Right hindlimb (tissue), 1 donor: Measurements from ENCODE around the gene SIAE.

ENCODE experiments used
- DNase-seq: peaks from one replicate; pipeline ENCODE4 v3.0.0-alpha.2; 2018

Gene SIAE

DNA sequence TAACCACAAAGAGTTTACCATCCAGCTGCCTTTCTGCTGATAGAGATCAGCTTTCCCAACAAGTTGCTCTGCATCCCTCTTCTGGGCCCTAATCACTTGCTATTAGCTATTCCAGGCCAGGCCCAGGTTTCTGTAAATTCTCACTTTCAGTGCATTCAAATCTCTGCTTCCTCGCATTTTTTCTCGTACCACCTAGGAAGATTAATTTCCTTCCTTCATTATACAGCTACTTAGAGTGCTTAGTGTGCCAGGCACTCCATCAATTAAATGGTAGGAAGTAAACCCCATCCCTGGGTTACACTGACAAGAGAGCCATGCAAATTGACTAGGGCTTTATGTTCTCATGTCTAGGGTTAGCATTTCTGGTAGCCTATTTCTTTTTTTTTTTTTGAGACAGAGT is 9.7 kb downstream of the SIAE start:
- DNase-seq: no peak

DNA sequence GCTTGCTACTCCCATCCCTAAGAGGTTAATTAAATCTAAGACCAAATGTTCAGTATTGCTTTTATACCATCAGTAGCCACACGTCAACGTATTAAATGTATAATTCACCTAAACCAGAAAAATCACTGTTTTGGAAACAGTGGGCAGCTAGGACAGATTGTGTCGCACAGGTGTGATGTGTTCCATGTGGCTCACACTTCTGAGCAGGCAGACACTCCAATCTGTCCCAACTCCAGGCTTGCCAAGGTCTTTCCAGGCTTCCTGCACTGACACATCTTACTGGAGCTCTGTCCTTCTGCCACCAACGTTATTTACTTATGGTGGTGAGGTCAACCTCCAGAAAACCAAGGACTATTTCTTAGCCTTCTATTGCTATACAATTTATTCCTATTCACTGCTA is 11.4 kb downstream of the SIAE start:
- no peak for DNase-seq

DNA sequence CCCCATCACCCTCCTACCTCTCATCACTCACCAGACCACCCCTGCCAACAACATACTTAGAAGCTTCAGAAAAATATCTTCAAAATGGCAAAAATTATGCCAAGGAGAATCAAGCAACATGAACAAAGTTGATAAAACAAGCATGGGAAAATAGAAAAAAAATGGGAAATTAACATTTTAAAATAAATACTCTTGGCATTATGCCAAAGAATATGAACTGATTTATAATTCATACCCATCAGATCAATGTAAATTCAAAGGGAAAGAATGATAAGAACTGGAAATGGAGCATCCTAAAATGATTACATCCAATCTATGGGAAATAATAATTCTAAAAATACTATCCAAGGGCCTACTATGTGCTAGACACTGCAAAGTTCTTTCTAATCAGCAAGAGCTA is 12.0 kb downstream of the SIAE start:
- DNase-seq: no peak

DNA sequence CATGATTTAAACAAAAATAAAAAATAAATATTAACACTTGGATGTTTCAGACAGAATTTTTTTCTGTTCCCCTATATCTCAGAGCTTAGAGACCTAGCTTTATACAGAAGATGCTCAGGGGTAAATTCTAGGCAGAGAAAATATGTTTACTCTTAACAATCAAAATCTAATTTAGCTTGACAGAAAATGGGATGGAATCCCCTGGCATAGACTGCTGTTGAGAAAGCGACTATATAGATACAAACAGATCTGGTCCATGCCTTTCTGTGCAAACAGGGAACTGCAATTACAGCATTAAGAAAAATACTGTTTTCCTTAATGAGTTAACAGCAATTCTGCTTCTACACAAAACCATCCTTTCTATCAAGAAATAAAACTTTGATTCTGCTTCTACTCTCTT is 14.6 kb downstream of the SIAE start:
- DNase-seq: no peak

DNA sequence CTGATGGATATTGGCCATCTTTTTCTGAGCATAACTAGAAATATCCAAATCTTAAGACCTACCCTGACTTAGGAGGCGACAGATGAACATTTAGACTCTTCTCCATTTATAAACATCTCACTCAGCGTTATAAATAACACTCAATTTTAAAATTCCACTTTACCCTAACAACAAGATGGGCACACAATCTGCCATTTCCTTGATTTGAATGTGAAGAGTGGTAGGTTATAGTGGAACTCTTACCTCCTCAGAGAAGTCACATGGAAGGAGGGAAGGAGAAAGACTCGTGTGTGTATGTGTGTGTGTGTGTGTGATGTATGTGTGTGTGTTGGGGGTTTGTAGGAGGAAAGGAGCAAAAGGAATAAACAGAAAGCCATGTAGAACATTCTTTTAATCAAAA is 15.0 kb downstream of the SIAE start:
- DNase-seq: no peak

DNA sequence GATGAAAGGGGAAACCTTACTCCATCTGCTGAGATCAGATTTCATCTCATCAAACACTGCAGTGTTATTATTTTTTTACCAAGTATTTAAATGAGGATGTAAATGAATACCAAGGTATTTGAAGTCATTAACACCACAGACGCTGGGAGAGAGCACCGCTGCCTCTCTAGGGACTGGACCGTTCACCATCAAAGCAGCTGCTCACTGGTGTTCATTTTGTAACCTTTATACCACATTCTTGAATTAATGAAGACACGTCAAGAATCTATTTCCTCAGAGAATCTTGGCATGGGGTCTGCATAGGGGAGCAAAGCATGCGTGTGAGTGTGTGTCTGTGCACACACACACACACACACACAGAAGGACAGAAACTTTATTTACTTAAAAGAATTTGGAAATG is 15.6 kb downstream of the SIAE start:
- DNase-seq: no peak

DNA sequence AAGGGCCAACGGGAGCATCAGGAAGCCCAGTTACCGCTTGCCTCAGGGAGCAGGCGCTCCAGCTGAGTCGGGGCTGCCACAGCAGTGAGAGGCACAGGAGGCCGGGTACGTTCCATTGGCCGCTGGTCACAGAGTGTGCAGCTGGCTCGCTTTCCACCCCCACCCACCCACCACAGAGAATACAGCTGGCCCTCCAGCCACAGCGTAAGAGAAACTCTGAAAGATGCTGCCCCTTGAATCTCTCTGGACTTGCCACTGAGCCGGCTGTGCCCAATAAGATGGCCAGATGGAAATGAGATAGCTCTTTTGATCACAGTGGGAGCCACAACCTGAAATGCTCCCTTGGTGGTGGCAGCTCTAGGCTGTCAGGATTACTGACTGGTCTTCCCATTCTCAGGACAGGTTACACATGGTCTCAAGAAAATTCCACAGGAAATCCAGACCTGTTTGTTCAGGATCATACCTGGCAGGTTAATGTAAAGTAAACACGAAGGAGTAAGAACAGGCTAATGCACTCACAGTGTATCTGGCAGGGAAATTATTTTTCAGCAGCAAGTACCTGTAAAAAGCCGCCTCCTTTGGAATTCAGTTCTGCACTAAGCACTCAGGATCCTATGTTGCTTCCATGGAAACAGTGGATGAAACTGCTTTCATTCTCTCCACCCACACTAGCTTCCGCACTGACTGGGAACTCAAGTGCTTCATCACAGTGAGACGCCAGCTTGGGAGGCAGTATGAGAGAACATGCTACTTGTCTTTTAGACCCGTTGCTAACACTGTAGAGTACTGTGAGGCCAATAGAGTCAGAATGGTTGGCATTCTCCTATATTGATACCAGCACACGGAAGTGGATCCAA is 16.5 kb downstream of the SIAE start:
- DNase-seq: peak; percentile 41

DNA sequence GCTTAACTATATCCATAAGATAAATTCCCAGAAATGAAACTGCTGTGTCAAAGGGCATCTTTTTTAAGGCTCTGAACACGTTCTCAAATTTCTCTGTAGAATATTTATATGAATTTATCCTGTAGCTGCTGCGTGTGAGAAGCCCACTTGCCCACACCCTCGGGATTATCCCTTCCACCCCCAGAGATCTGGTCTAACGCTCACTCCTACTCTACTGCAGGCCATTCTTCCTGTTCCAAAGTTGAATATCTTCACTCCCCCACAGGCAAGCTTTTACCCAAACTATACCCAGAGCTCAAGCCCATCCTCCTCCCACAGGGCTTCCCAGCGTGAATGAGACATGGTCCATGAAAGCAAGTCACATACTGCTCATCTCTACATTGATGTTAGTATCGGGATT is 24.9 kb downstream of the SIAE start:
- DNase-seq: no peak

DNA sequence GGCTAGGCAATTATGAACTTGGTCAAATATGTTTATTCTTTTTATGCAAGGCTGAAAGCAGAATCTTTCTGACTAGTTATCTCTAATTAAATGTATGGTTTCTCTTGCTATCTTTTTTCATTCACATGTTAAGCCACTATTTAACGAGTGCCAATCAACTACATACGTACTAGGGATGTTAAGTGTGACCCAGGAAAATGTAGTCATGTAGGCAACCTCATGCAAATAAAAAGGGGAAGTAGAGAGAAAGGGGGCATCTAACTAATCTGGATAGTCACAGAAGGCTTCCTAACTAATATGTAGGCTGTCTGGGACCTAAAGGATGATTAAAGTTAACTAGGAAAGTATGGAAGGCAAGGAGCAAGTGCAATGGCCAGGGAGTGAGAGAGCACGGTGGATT is 27.4 kb downstream of the SIAE start:
- DNase-seq: no peak

DNA sequence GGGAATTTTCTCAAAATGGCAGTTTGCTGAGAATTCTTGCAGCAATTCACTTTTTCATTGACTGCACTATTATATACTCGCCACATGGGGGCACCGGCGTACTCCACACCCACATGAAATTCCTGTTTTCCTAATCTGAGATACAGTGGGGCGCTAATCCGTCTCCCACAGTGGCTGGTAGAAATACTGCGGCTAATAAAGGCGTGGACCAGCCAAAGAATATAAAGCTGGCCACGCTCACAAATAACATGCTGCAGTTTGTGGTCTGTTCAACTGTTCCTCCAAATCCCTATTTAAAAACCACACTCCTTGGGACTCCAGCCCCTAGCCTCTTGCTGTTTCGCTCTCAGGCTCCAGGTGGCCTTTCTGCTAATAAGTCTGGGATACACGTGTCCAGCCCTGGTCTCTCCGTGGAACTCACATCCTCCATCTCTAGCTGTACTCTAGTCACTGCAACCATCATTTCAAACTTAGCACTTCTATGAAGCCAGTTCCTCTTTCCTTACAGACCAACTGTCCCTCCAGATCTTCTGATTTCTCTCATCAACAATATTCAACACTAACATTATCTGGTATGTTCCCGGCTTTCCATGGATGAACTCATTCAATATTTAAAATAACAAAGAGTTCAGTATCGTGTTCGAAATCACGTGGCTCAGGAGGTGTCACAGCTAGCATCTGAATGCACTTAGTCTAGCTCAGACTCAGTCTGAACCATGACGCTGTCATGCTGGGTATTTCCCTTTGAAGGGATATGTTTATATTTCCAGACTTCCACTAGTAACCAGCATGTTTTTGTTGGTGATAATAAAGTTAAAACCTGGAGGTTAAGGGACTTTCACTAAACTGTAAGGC is 28.9 kb downstream of the SIAE start:
- DNase-seq: peak; percentile 63

DNA sequence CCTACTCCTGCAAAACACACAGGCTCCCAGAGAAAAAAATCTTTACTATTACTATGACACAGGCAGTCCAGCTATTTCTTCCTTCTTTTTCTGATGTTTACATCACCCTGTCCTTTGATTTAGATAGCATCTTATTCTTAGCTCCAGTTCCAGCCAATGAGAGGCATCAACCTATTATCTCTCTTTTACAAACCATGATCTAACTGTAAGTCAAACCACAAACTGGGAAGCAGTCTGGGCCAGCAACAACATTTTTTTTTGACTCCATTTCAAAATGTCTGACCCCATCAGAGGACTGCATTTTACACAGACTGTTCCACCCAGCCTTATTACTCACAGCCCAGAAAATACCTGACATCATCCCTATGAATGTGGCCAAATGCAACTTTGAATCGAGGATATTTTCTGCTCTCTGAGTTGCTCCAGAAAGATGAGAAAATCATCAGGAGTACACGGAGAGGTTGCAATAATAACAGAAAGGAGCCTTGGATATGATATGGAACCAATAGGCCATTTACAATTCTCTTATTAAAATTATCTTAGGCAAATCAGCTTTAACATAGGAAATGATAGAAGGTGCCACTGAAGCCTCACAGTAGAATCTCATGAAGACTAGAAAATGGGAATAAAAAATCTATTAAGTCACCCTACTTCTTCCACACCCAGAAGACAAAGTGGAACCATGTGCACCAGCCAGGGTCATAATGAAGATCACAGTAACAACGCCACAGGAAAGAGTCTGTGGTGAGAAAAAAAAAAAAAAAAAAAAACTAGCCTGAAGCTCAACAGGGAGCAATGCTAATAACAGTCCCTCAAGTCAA is 29.7 kb downstream of the SIAE start:
- no peak for DNase-seq

DNA sequence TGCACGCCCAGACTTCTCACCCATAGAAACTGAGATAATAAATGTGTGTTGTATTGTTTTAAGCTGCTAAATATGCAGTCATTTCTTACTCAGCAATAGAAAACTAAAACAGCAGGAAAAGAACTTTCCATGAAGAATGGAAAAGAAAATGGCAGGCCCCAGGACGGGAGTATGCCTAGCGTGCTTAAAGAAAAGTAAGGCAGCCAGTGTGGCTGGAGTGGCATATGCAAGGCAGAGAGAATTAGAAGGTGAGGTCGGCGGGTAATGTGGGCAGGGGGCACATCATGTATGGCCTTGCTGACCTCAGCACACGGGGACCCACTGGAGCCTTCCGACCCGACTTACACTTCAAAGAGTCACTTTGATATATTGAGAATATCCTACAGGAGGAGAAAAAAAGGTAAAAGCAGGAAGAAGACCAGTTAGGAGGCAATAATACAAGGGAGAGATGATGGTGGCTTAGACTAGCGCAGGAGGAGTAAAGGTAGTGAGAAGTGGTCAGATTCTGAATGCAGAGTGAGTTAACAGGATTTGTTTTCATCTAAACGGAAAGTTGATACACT is 30.4 kb downstream of the SIAE start:
- no peak for DNase-seq

DNA sequence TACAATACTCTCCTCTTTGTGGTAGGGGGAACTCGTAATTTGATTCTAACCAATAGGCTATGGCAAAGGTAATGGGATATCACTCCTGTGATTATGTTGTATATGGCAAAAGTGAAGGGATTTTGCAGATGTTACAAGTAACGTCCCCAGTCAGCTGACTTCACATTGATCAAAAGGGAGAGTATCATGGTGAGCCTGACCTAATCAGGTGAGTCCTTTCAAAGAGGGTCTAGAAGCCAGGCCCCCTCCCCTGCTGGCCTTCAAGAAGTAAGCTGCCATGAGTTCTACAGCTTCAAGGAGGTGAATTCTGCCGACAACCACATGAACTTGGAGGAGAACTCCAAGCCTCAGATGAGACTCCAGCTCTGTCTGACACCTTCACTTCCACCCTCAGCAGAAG is 30.9 kb downstream of the SIAE start:
- DNase-seq: no peak

DNA sequence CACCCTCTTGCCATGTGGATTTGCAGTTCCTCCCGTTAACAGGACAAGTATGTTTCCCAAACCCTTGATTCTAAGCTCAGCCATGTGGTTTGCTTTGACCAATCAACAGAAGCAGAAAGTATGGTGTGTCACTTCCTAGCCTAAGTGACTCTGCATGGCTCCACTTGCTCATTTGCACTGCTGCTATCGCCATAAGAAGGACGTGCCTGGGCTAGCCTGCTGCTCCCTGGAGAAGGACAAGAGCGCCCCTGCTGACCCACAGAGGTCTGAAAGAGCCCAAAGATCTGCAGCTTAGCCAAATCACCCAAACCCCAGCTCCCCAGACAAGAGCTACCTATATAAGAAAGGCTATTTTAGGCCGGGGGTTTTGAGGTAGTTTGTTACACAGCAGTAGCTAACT is 32.9 kb downstream of the SIAE start:
- DNase-seq: no peak

DNA sequence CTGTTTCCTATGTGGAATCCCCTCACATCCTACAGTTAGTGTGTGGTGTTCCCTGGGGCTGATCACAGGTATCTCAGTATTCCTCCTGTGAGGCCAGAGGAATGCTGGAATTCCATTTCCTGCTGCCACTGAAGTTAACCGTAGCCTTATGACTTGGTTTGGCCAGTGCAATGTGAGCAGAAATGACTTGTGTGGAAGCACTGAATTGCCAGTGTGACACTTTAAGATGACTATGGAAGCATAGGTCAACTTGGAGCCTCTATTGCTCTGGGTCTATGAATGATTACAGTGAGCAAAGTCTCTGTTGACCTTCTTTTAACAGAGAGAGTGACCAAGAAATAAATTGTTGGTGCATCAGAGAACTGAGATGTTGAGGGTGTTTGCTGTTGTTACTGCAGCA is 34.4 kb downstream of the SIAE start:
- no peak for DNase-seq

DNA sequence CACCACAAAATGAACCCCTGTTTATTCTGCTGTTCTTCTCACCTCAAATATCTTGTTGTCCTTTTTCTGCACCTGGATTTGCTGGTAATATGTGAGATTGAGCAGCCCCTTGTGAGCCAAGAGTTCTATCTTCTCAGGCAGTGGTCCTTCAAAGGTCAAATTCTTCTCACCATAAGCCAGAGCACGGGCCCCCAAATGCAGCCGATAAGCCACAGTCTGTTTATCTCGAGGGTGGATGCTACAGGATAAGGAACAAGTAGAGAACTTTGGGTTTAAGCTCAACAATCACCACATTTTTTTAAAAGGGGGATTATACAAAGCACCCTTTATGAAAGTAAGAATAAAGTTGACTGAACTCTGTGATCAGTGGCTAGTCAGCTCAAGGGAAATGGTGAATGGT is 35.0 kb downstream of the SIAE start:
- no peak for DNase-seq

DNA sequence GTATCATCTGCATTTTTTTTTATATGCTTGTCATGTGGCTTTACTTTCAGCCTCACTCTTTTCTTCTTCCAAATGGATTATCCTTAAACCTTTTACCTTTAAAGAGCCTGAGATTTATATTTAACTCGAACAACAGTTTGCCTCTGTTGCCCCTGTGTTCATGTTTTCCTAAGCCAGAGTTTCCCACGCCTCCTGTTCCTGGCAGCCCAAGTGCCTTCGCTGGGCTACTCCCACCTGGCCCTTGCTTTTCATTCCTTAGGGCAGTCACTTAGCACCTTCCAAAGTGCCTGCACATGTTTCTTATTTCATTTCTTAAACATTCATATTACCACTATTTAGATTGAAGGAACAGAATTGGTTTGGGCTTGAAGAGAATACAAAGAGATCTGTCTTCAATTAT is 37.6 kb downstream of the SIAE start:
- no peak for DNase-seq

DNA sequence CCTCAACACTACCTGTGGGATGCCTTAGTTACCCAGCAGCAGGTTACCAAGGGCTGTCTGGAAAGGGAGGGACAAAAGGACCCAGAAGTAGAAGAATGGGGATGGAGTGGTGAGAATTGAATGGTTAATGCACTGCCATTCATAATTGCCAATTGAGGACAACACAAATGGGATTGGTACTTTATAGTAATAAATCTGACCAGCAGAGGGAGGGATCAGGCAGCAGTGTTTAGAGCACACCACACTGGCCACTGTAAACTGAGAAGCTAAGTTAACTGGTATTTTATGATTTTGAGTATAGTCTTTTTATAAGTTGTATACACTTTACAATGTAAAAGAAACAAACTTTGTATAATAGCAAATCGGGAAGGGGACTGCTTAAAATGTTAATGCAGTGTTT is 40.2 kb downstream of the SIAE start:
- DNase-seq: no peak

DNA sequence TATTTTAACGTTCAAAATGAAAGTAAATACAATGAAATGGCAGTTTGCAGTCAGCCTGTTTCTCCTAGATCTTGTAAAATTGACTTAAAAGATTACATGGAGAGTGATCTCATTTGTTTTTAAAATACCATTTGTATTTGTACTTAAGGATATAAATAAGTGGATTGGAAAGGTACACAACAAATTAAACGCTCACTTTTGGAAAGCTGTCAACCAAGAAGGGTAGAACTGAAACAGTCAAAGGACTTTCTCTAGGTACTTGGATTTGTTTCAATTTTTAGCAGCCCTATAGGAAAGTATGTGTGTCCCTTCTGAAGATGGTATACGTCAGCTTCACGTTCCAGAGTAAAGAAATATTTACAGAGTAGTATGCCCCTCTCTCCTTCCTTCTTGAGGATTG is 43.6 kb downstream of the SIAE start:
- no peak for DNase-seq

DNA sequence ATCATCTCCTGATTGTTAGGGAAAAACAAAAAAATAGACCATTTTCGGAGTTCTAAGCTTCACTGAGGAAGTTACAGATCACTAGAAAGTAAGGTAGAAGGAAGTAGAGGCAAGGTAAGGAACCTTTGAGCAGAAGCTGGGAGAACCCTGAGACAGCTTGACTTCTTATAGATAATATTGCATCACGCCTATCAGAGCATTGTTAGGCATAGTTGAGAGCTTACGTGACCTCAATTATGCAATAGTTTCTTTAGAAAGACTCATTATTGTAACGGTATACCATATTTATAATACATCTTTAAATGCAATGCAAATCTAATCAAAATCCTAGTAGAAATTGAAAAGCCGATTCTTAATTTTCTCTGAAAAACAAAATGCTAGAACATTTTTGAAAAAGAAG is 46.0 kb downstream of the SIAE start:
- DNase-seq: no peak

DNA sequence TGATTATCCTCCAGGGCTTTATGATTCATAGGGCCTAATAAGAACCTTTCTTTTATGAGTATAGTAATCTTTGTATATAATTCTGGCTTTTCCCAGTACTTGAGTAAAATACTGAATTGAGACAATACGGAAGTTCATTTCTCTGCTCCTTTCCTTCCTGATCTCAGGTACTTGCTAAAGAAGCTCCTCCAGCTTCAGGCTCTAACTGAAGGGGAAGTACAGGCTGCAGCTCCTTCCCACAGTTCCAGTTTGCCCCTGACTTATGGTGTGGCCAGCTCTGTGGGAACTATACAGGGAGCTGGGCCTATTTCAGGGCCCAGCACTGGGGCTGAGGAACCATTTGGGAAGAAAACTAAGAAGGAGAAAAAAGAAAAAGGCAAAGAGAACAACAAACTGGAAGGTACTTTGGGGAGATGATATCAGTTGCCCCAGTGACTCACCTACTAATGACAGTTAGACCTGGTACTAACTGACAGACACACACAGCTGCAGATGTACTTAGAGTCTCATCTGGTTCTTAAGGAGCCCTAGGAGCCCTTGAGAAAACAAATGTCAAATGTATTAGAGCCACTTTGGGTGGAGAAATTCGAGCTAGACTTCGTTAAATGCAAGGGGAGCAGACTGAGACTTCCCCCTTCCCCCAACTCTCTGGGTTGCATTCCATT is 47.9 kb downstream of the SIAE start:
- DNase-seq: no peak

DNA sequence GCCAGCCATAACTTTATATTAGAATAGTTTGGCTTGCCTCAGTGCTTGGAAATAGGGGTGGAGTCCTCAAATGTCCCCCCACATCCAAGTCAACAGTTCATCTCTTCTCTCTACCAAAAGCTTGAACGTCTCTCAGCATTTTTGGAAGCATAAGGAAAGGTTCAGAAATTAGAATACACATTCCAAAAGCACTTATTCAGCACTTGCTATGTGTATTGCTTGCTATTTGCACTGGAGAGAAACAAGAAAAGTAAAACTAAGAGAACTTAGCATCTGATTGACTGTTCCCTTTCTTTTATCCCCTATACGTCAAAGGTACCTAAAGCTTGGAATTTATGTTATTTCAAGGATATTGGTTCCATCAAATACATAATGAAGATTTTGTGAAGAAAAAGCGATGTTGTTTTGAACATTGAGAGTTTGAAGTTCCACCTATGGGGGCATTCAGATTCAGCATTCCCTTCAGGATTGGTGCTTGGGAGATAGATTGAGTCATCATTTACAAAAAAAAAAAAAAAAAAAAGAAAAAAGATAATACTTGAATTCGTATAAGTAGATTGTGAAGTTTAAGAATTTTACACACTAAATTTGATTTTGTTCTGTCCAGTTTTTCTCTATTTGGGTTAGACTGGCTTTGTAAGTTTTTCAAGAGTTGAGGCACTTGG is 49.5 kb downstream of the SIAE start:
- no peak for DNase-seq
